Activated CD4-positive, alpha-beta memory T cell treated with anti-CD3 and anti-CD28 coated beads, Interleukin-2, amount 10 ng/mL, durations not matched to agents 7 days and 5 days (primary cell): Measurements from ENCODE around the gene PARVG. TPM values are rescaled to one million over a fixed set of nuclear protein-coding genes. Genes with fewer than 3 reads are reported as not detected.

Source experiments
- CTCF ChIA-PET: fragments of 350-600 bp; sonication (Branson Sonifier 250); formaldehyde crosslinking; loops from one replicate; lab custom pipeline; 2021; ENCODE audit warnings: antibody characterized with exemption, inconsistent platforms; lab: Charles Lee
- POLR2A ChIA-PET: fragments of 350-600 bp; sonication (Branson Sonifier 250); formaldehyde crosslinking; loops from one replicate; lab custom pipeline; 2021; ENCODE audit warnings: antibody characterized with exemption; lab: Charles Lee
- DNase-seq: peaks from one replicate; pipeline ENCODE4 v3.0.0-alpha.2; 2020
- H3K27ac Mint-ChIP-seq: one replicate; pipeline ENCODE4 v1.8.0; 2021; ENCODE audit warnings: mild to moderate bottlenecking, mixed read lengths
- H3K27me3 Mint-ChIP-seq: one replicate; pipeline ENCODE4 v1.8.0; 2021; ENCODE audit warnings: mixed read lengths
- H3K36me3 Mint-ChIP-seq: one replicate; pipeline ENCODE4 v1.8.0; 2021; ENCODE audit warnings: low read depth, mixed read lengths
- H3K4me1 Mint-ChIP-seq: one replicate; pipeline ENCODE4 v1.8.0; 2021; ENCODE audit warnings: mixed read lengths
- H3K4me3 Mint-ChIP-seq: one replicate; pipeline ENCODE4 v1.8.0; 2021; ENCODE audit warnings: mild to moderate bottlenecking, mixed read lengths
- H3K9me3 Mint-ChIP-seq: one replicate; pipeline ENCODE4 v1.8.0; 2021; ENCODE audit warnings: mixed read lengths
- total RNA-seq, 2 experiments: library from RNA; stranded (reverse); gene quantifications; one replicate each; pipeline ENCODE4 v1.2.3, GENCODE V29; 2021

Gene PARVG
- total RNA-seq, 2 experiments from 2014 or later: 123 to 128 TPM

DNA sequence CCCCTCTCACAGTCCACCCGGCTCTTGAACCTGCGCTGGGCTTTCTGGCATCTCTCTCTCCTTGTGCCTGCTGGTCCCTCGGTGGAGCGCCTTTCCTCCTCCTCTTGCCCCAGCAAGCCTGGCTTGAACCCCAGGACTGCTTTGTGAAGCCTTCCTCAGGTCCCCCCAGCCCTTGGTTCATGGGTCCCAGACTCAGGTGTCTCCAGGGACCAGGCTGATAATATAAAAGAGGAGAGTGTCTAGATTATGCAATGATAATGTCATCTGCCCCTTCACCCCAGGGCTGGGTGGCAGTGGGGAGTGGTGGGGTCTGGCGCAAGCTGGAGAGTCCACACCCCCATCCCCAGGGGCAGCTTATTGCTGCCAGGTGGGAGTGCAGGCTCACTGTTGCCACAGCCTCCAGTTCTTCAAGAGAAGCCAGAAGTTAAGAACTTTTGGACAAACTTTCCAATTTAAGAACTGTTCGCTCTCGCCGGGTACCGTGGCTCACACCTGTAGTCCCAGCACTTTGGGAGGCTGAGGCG is 36.6 kb upstream of the PARVG start:
- Mint-ChIP-seq H3K4me3 (no peak overlapping the region), H3K27me3 (no peaks in the 10 kb centered on the region), H3K27ac (no peak overlapping the region), H3K36me3 (peaks cover 6% of the 10 kb centered on the region), H3K9me3 (peaks cover 3% of the 10 kb centered on the region), H3K4me1 (no peaks in the 10 kb centered on the region)
- POLR2A ChIA-PET: no interaction called here
- DNase-seq: no peak
- CTCF ChIA-PET: no interaction called here

DNA sequence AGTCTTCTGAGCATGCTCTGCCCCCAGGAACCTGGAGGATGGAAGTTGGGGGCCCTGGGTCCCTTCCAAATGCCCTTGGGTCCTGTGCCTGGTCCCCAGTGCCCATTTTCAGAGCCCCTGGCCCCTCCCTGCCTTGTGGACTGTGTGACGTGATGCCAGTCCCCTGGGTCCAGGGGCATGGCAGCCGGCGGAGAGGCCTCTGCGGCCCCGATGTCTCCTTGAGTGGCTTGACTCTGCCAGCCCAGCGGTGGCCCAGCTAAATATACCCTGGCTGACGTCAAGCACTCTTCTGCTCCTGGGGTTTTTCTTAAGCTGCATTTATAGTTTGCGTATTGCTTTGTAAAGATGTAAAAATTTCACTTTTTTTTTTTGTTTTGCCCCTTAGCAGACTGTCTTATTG is 35.2 kb upstream of the PARVG start:
- no peak for DNase-seq
- H3K27ac Mint-ChIP-seq: no peak overlapping the region
- H3K9me3 Mint-ChIP-seq: peaks cover 3% of the 10 kb centered on the region
- no peaks in the 10 kb centered on the region for H3K36me3 Mint-ChIP-seq
- H3K27me3 Mint-ChIP-seq: no peaks in the 10 kb centered on the region
- ChIA-PET POLR2A (no interaction called here), CTCF (no interaction called here)
- no peaks in the 10 kb centered on the region for H3K4me1 Mint-ChIP-seq
- no peak overlapping the region for H3K4me3 Mint-ChIP-seq

DNA sequence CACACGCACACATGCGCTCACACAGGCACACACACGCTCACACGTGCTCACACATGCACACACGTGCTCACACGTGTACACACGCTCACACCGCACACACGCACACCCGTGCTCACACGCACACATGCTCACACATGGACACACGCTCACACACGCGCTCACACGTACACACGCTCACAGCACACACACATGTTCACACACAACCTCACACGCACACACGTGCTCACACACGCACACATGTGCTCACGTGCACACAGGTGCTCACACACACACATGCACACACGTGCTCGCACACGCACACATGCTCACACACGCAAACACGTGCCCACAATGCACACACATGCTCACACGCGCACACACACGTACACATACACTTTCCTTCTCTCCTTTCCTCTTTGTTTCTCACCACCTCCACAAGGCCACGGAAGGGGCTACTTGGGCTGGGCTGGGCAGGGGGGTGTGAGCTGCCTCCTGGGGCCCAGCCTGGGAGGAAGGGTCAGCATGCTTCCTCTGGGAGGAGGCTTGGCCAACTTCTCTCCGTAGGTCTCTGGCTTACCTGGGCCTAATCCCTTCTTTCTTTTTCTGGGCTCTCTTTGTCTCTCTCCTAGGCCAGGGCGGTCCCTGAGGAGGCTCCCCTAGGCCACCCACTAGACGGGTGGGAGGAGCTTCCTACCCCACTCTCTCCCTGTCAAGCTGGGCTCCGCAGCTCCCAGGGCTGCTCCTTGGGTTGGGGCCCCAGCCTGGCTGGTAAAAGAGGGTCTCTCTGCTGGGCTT is 34.5 kb upstream of the PARVG start:
- H3K9me3 Mint-ChIP-seq: peaks cover 3% of the 10 kb centered on the region
- H3K27me3 Mint-ChIP-seq: no peaks in the 10 kb centered on the region
- no peak for DNase-seq
- no peaks in the 10 kb centered on the region for H3K36me3 Mint-ChIP-seq
- ChIA-PET POLR2A (no interaction called here), CTCF (no interaction called here)
- H3K4me3 Mint-ChIP-seq: no peak overlapping the region
- H3K4me1 Mint-ChIP-seq: no peaks in the 10 kb centered on the region
- H3K27ac Mint-ChIP-seq: no peak overlapping the region

DNA sequence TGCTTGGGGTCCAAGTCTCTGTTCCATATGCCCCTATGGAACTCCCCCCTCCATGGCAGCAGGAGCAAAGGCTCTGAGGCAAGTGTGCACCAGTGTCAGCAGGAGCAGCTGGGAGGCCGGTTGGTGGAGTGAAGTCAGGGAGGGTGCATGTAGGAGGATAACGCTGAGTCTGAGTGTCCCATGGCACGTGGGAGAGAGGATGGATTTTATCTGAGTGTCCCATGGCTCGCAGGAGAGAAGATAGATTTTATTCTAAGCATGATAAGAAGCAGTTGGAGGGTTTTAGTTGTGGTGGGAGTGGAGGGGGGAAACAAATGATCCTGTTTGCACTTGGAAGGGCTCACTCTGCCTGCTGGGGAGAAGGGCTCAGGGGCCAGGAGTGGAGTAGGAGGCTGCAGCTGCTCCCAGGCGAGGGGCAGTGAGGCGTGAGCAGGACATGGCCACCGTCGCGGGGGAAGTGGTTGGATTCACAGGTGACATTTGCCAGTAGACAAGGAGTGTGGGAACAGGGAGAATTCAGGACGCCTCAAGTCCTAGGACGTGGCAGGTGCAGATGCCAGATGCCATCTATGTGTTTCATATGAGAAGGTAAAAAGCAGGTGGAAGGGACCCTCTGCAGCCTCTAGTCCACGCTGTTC is 33.6 kb upstream of the PARVG start:
- H3K27me3 Mint-ChIP-seq: no peaks in the 10 kb centered on the region
- no peaks in the 10 kb centered on the region for H3K36me3 Mint-ChIP-seq
- no peak overlapping the region for H3K4me3 Mint-ChIP-seq
- H3K9me3 Mint-ChIP-seq: peaks cover 3% of the 10 kb centered on the region
- ChIA-PET POLR2A (no interaction called here), CTCF (no interaction called here)
- no peaks in the 10 kb centered on the region for H3K4me1 Mint-ChIP-seq
- no peak for DNase-seq
- H3K27ac Mint-ChIP-seq: no peak overlapping the region

DNA sequence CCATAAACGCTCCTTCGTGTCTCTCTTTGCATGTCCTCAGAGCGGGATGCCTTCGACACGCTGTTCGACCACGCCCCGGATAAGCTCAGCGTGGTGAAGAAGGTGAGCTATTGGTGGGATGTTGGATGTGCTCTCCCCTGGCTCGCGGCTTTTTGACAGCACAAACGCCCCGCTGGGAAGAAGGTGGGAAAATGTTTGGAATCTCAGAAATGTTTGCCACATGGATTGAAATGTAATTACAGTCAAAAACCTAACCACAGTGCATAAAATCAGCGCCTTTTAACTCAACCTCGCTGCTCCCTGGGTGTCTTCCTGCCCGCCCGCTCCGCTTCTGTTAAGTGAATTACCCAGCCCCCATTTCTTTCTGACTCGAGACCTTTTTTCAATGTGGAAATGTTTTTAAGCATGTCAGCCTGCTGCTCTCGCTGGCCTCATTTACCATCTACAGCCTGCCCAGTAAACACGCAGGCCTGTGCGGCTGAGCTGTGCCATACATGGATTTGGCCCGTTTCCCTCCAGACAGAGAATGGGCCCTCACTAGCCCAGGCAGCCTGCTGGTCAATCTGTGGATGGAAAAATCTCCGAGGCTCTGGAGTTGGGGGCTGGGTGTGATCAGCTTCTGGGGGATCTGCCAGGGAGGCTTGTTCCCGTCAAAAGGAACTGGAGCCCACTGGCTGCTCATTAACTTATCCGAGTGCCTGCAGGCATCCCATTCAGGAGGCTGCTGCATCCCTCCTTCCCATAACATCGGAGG is 32.7 kb upstream of the PARVG start:
- Mint-ChIP-seq H3K4me3 (no peak overlapping the region), H3K4me1 (no peaks in the 10 kb centered on the region), H3K27me3 (no peaks in the 10 kb centered on the region), H3K36me3 (no peaks in the 10 kb centered on the region), H3K27ac (no peak overlapping the region), H3K9me3 (peaks cover 3% of the 10 kb centered on the region)
- ChIA-PET POLR2A (no interaction called here), CTCF (no interaction called here)
- no peak for DNase-seq

GRCh38 chr22:44151676-44152075 is 29.0 kb upstream of the PARVG start:
- POLR2A ChIA-PET: no interaction called here
- CTCF ChIA-PET: no interaction called here
- Mint-ChIP-seq H3K27ac (no peak overlapping the region), H3K9me3 (no peaks in the 10 kb centered on the region), H3K4me3 (no peak overlapping the region), H3K36me3 (no peaks in the 10 kb centered on the region), H3K4me1 (no peaks in the 10 kb centered on the region), H3K27me3 (no peaks in the 10 kb centered on the region)
- DNase-seq: no peak

DNA sequence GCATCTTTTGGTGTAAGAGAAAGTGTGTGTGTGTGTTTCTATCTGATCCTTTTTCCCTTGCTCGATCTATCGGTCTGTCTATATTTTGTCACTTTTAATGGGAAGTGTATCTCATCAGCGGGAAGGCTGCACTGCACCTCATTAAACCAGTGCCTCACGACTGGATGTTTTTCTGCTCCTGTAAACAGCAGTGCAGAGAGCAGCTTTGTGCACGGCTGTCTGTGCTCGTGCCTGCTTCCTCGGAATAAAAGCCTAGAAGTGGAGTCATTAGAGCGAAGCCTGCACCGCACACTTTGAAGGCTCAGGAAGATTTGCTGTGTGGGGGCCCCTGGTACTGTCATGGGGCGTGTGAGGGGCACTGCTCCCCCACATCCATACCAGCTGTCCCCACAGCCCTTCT is 27.0 kb upstream of the PARVG start:
- no peak for DNase-seq
- no peak overlapping the region for H3K4me3 Mint-ChIP-seq
- no peaks in the 10 kb centered on the region for H3K4me1 Mint-ChIP-seq
- POLR2A ChIA-PET: no interaction called here
- CTCF ChIA-PET: no interaction called here
- H3K36me3 Mint-ChIP-seq: no peaks in the 10 kb centered on the region
- no peaks in the 10 kb centered on the region for H3K27me3 Mint-ChIP-seq
- no peak overlapping the region for H3K27ac Mint-ChIP-seq
- H3K9me3 Mint-ChIP-seq: no peaks in the 10 kb centered on the region

GRCh38 chr22:44154436-44154942 is 26.2 kb upstream of the PARVG start:
- Mint-ChIP-seq H3K27ac (no peak overlapping the region), H3K36me3 (no peaks in the 10 kb centered on the region), H3K27me3 (no peaks in the 10 kb centered on the region), H3K4me1 (no peaks in the 10 kb centered on the region), H3K4me3 (no peak overlapping the region), H3K9me3 (no peaks in the 10 kb centered on the region)
- CTCF ChIA-PET: no interaction called here
- DNase-seq: no peak
- POLR2A ChIA-PET: no interaction called here

GRCh38 chr22:44155115-44155514 is 25.6 kb upstream of the PARVG start:
- POLR2A ChIA-PET: no interaction called here
- Mint-ChIP-seq H3K4me3 (no peak overlapping the region), H3K27ac (no peak overlapping the region), H3K4me1 (no peaks in the 10 kb centered on the region), H3K36me3 (no peaks in the 10 kb centered on the region), H3K9me3 (no peaks in the 10 kb centered on the region), H3K27me3 (no peaks in the 10 kb centered on the region)
- CTCF ChIA-PET: no interaction called here
- no peak for DNase-seq

GRCh38 chr22:44157916-44158618 is 22.7 kb upstream of the PARVG start:
- DNase-seq: no peak
- Mint-ChIP-seq H3K36me3 (no peaks in the 10 kb centered on the region), H3K4me3 (no peak overlapping the region), H3K9me3 (no peaks in the 10 kb centered on the region), H3K27me3 (no peaks in the 10 kb centered on the region), H3K4me1 (no peaks in the 10 kb centered on the region), H3K27ac (no peak overlapping the region)
- ChIA-PET CTCF (interaction anchor here (1.4 kb wide), 1 partner anchor 165 kb away, joined by 4 read pairs; no protein-coding TSS in a partner anchor), POLR2A (no interaction called here)

DNA sequence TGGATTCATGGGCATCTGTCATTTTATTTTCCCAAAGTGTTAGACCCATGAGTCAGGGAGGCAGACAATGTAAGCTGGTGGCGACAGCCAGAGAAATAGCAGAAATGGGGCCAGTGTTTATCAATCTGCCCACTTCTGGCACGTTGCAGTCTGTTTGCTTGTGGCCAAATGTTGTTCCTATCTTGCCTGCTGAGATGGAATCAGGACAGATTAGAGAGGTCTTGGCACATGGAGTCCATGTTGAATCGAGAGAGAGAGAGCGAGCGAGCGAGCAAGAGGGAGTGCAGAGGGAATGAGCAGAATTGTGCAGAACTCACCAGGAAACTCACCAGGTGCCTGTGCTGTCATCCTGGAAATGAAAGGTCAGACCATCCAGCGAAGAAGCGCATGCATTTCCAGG is 21.9 kb upstream of the PARVG start:
- Mint-ChIP-seq H3K36me3 (no peaks in the 10 kb centered on the region), H3K4me3 (no peak overlapping the region), H3K27me3 (no peaks in the 10 kb centered on the region), H3K27ac (no peak overlapping the region), H3K4me1 (no peaks in the 10 kb centered on the region), H3K9me3 (no peaks in the 10 kb centered on the region)
- ChIA-PET CTCF (no interaction called here), POLR2A (no interaction called here)
- no peak for DNase-seq

GRCh38 chr22:44159221-44159620 is 21.5 kb upstream of the PARVG start:
- DNase-seq: no peak
- no peak overlapping the region for H3K27ac Mint-ChIP-seq
- no peaks in the 10 kb centered on the region for H3K4me1 Mint-ChIP-seq
- no peak overlapping the region for H3K4me3 Mint-ChIP-seq
- H3K27me3 Mint-ChIP-seq: no peaks in the 10 kb centered on the region
- POLR2A ChIA-PET: no interaction called here
- CTCF ChIA-PET: no interaction called here
- no peaks in the 10 kb centered on the region for H3K36me3 Mint-ChIP-seq
- H3K9me3 Mint-ChIP-seq: no peaks in the 10 kb centered on the region

DNA sequence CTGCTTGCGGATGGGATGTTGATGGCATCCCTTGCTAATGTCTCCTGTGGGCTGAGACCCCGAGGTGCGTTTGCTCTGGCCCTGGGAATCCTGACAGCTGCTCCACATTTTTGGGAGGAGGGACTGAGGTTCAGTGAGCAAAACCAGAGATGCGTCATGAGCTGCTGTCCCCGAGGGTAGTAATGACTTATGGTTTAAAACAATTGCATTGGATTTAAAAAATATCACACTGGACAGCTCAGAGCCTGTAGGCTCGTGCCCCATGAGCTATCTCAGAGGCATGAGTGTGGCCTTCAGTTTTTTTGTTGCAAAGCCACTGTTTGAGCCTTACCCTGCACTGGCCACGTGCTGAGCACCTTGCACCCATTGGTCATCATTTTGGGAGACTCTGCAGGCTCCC is 20.9 kb upstream of the PARVG start:
- H3K27me3 Mint-ChIP-seq: no peaks in the 10 kb centered on the region
- no peak for DNase-seq
- no peaks in the 10 kb centered on the region for H3K9me3 Mint-ChIP-seq
- H3K4me1 Mint-ChIP-seq: no peaks in the 10 kb centered on the region
- H3K4me3 Mint-ChIP-seq: no peak overlapping the region
- H3K27ac Mint-ChIP-seq: no peak overlapping the region
- H3K36me3 Mint-ChIP-seq: no peaks in the 10 kb centered on the region
- ChIA-PET POLR2A (no interaction called here), CTCF (no interaction called here)
